ENCODE measurements around the gene ALKBH5. TPM values are rescaled to one million over a fixed set of nuclear protein-coding genes. Genes with fewer than 3 reads are reported as not detected.
"Not testable (repeated sequence)": the region's sequence is repeated elsewhere in the genome, so short reads cannot be mapped to it uniquely, and the experiment has no call there.

Gene ALKBH5
- total RNA-seq, 2 donors from 2014 or later, result 98.5 to 105 TPM

- DNase-seq (ENCODE audit: low spot score), result no peak
- intact Hi-C loops (cut with DNase I), result loop anchor here in 1 of 2 donors (10.0 kb wide), 1 partner anchor 1951 kb away; no protein-coding TSS in a partner anchor
Observed at GRCh38 chr17:18203308-18203707, 19.7 kb downstream of the ALKBH5 start.

GRCh38 chr17:18205861-18206260, 22.2 kb downstream of the ALKBH5 start:
- intact Hi-C loops (cut with DNase I), result loop anchor here in 1 of 2 donors (10.0 kb wide), 1 partner anchor 1949 kb away; no protein-coding TSS in a partner anchor
- DNase-seq (ENCODE audit: low spot score), result no peak

- DNase-seq (ENCODE audit: low spot score), result no peak
- intact Hi-C loops (cut with DNase I), result loop anchor here in 1 of 2 donors (10.0 kb wide), 1 partner anchor 1948 kb away; no protein-coding TSS in a partner anchor
Observed at GRCh38 chr17:18206962-18207361, 23.3 kb downstream of the ALKBH5 start.

- DNase-seq (ENCODE audit: low spot score), result no peak
- intact Hi-C loops (cut with DNase I), result loop anchor here in 1 of 2 donors (10.0 kb wide), 1 partner anchor 1947 kb away; no protein-coding TSS in a partner anchor
Observed at GRCh38 chr17:18208092-18208491, 24.5 kb downstream of the ALKBH5 start.

GRCh38 chr17:18213666-18214270, 30.1 kb downstream of the ALKBH5 start:
- no peak for DNase-seq (ENCODE audit: low spot score)
- intact Hi-C loops (cut with DNase I), result loop anchor here (1.0 to 10.0 kb wide), 2 partner anchors 20 to 69 kb away; no protein-coding TSS in a partner anchor

- DNase-seq (ENCODE audit: low spot score), result not testable (repeated sequence)
- intact Hi-C loops (cut with DNase I), result loop anchor here (2.0 to 10.0 kb wide), 2 partner anchors 72 to 80 kb away; no protein-coding TSS in a partner anchor
Observed at GRCh38 chr17:18216906-18217305, 33.3 kb downstream of the ALKBH5 start.

- peak; percentile 89 for DNase-seq (ENCODE audit: low spot score)
- intact Hi-C loops (cut with DNase I), result loop anchor here (2.0 to 10.0 kb wide), 2 partner anchors 73 to 81 kb away; no protein-coding TSS in a partner anchor
Observed at GRCh38 chr17:18217412-18218015, 33.9 kb downstream of the ALKBH5 start.

- intact Hi-C loops (cut with DNase I), result loop anchor here in 1 of 2 donors (10.0 kb wide), 1 partner anchor 74 kb away; no protein-coding TSS in a partner anchor
- DNase-seq (ENCODE audit: low spot score), result no peak
Observed at GRCh38 chr17:18218756-18219415, 35.3 kb downstream of the ALKBH5 start.

- intact Hi-C loops (cut with DNase I), result no loop called here
- no peak for DNase-seq (ENCODE audit: low spot score)
Observed at GRCh38 chr17:18224053-18224386, 40.4 kb downstream of the ALKBH5 start.

- DNase-seq (ENCODE audit: low spot score), result no peak
- intact Hi-C loops (cut with DNase I), result no loop called here
Observed at GRCh38 chr17:18224387-18225120, 40.9 kb downstream of the ALKBH5 start.

GRCh38 chr17:18225121-18225641, 41.6 kb downstream of the ALKBH5 start, which contains the start of gene LLGL1:
Gene LLGL1 (plus strand): TSS chr17:18225635. CDS start chr17:18225683, 48 bp downstream.
- peak; percentile 99 for DNase-seq (ENCODE audit: low spot score)
- intact Hi-C loops (cut with DNase I), result no loop called here

GRCh38 chr17:18225642-18226283, 42.1 kb downstream of the ALKBH5 start:
- intact Hi-C loops (cut with DNase I), result loop anchor here in 1 of 2 donors (1.0 kb wide), 1 partner anchor 30 kb away; no protein-coding TSS in a partner anchor
- DNase-seq (ENCODE audit: low spot score), result no peak

GRCh38 chr17:18226284-18226945, 42.8 kb downstream of the ALKBH5 start:
- no peak for DNase-seq (ENCODE audit: low spot score)
- intact Hi-C loops (cut with DNase I), result loop anchor here in 1 of 2 donors (1.0 kb wide), 1 partner anchor 29 kb away; no protein-coding TSS in a partner anchor

GRCh38 chr17:18227635-18228034, 44.0 kb downstream of the ALKBH5 start:
- intact Hi-C loops (cut with DNase I), result no loop called here
- DNase-seq (ENCODE audit: low spot score), result no peak

GRCh38 chr17:18228176-18228682, 44.6 kb downstream of the ALKBH5 start:
- intact Hi-C loops (cut with DNase I), result no loop called here
- DNase-seq (ENCODE audit: low spot score), result no peak

GRCh38 chr17:18229254-18229653, 45.6 kb downstream of the ALKBH5 start:
- intact Hi-C loops (cut with DNase I), result no loop called here

GRCh38 chr17:18229771-18230170, 46.1 kb downstream of the ALKBH5 start:
- intact Hi-C loops (cut with DNase I), result no loop called here
- DNase-seq (ENCODE audit: low spot score), result no peak

More at GRCh38 chr17:18229254-18229653, 45.6 kb downstream of the ALKBH5 start:
- DNase-seq (ENCODE audit: low spot score), result no peak

Data from posterior vena cava (tissue), 2 donors.